Thoracic aorta (tissue), 2 donors: ENCODE measurements around the gene PM20D2. TPM values are rescaled to one million over a fixed set of nuclear protein-coding genes. Genes with fewer than 3 reads are reported as not detected.

Source experiments
- ATAC-seq: fragments of 150-250 bp; one replicate; pipeline ENCODE4 v1.8.0; 2017; ENCODE audit warnings: low read depth; ENCODE audit not compliant: insufficient number of reproducible peaks, low FRiP score
- DNase-seq: peaks from one replicate; pipeline ENCODE4 v3.0.0-alpha.2; 2020; ENCODE audit warnings: low spot score
- H3K27ac ChIP-seq, 2 donors: fragments of 200-600 bp; sonication (generic); 1 replicate in 1 of 2; 2 replicates in 1 of 2; pipeline ENCODE4 v1.5.1; 2016; ENCODE audit warnings: mild to moderate bottlenecking in 2 of 2, moderate library complexity in 2 of 2
- H3K27me3 ChIP-seq: fragments of 200-600 bp; sonication (generic); replicated peaks from 2 replicates; pipeline ENCODE4 v1.6.0; 2016; ENCODE audit warnings: mild to moderate bottlenecking; ENCODE audit not compliant: insufficient read depth
- H3K36me3 ChIP-seq: fragments of 200-600 bp; sonication (generic); one replicate; pipeline ENCODE4 v1.5.1; 2016
- H3K4me1 ChIP-seq, 2 donors: fragments of 200-600 bp; sonication (generic); 1 replicate in 1 of 2; 2 replicates in 1 of 2; pipeline versions ENCODE4 v1.5.1 to v1.6.0; 2016; ENCODE audit warnings: low read depth in 2 of 2, mild to moderate bottlenecking in 1 of 2; ENCODE audit not compliant: control insufficient read depth in 1 of 2
- H3K4me3 ChIP-seq: fragments of 200-600 bp; sonication (generic); 2 replicates; pipeline ENCODE4 v1.5.1; 2016; ENCODE audit warnings: mild to moderate bottlenecking
- H3K9me3 ChIP-seq: fragments of 200-600 bp; sonication (generic); 2 replicates; pipeline ENCODE4 v1.5.1; 2016
- total RNA-seq, 2 donors: library from RNA; depleted of rRNA; stranded (reverse); fragments of >200 nt; gene quantifications; one replicate each; pipeline versions ENCODE4 v1.1.0 to v1.2.3, GENCODE V29; 2016
- TF ChIP-seq, protein P1 (sequence below): fragments of 200-600 bp; sonication (generic); IDR thresholded peaks from one replicate; pipeline ENCODE4 v1.5.1; 2019; ENCODE audit warnings: antibody characterized with exemption

Gene PM20D2
- total RNA-seq, 2 donors from 2014 or later: 23.7 to 58.6 TPM

DNA sequence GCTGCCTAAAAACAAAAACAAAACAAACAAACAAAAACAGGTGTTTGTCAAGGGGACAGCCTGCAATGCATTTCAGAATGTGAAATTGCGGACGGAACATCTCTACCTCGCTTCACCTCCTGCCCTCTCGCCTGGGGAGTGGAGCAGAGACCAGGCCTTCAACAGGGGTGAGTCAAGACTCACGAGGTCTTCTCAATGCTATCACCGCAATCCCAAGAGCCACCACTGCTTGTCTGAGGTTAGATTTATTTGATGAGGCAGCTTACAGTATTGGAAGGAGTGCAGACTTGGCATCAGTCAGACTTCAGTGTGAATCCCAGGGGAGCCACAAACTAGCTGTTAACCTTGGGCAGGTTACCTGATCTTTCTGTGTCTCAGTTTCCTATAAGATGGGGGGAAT lies 63.6 kb downstream of the PM20D2 start:
- DNase-seq: no peak
- TF ChIP-seq, protein P1, sequence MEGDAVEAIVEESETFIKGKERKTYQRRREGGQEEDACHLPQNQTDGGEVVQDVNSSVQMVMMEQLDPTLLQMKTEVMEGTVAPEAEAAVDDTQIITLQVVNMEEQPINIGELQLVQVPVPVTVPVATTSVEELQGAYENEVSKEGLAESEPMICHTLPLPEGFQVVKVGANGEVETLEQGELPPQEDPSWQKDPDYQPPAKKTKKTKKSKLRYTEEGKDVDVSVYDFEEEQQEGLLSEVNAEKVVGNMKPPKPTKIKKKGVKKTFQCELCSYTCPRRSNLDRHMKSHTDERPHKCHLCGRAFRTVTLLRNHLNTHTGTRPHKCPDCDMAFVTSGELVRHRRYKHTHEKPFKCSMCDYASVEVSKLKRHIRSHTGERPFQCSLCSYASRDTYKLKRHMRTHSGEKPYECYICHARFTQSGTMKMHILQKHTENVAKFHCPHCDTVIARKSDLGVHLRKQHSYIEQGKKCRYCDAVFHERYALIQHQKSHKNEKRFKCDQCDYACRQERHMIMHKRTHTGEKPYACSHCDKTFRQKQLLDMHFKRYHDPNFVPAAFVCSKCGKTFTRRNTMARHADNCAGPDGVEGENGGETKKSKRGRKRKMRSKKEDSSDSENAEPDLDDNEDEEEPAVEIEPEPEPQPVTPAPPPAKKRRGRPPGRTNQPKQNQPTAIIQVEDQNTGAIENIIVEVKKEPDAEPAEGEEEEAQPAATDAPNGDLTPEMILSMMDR: no peak

DNA sequence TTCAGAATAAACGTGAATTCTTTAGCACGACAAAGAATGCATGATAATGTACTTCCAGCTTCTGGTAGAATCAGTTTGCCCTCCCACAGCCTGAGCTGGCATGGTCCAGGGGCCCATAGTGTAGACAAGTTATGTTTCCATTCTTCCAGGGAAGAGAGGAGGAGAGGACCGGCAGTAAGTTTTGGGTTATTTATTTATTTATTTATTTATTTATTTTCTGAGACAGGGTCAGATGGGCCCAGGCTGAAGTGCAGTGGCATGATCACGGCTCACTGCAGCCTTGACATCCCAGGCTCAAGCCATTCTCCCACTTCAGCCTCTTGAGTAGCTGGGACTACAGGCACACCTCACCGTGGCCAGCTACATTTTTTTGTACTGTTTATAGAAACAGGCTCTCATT lies 66.6 kb downstream of the PM20D2 start:
- ATAC-seq (no peak), DNase-seq (no peak)
- H3K27ac ChIP-seq: no peak overlapping the region
- H3K4me3 ChIP-seq: no peak overlapping the region
- H3K27me3 ChIP-seq: no peaks in the 10 kb centered on the region
- TF ChIP-seq, protein P1: no peak
- H3K36me3 ChIP-seq: no peaks in the 10 kb centered on the region
- H3K9me3 ChIP-seq: no peaks in the 10 kb centered on the region
- H3K4me1 ChIP-seq: peaks cover 0 to 35% of the 10 kb centered on the region in 2 donors

More for the DNA sequence above, 63.6 kb downstream of the PM20D2 start:
- H3K27me3 ChIP-seq: no peaks in the 10 kb centered on the region
- peaks cover 3 to 45% of the 10 kb centered on the region in 2 donors for H3K4me1 ChIP-seq
- no peak overlapping the region for H3K4me3 ChIP-seq
- ATAC-seq: no peak
- H3K36me3 ChIP-seq: no peaks in the 10 kb centered on the region
- H3K27ac ChIP-seq: no peak overlapping the region
- no peaks in the 10 kb centered on the region for H3K9me3 ChIP-seq

DNA sequence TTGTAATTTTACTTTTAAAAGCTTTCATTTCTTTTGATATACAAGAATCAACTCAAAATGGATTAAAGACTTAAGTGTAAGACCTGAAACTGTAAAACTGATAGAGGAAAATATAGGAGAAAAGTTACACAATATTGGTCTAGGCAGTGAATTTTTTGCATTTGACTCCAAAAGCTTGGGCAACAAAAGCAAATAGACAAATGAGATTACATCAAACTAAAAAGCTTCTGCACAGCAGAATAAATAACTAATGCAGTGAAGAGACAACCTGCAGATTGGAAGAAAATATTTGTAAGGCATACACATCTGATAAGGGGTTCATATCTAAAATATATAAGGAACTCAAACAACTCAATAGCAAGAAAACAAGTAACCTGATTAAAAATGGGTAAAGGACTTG lies 68.3 kb downstream of the PM20D2 start:
- Histone ChIP-seq H3K9me3 (no peaks in the 10 kb centered on the region), H3K27me3 (no peaks in the 10 kb centered on the region), H3K4me3 (no peak overlapping the region), H3K4me1 (peaks cover 5 to 25% of the 10 kb centered on the region in 2 donors), H3K36me3 (no peaks in the 10 kb centered on the region), H3K27ac (no peak overlapping the region)
- ATAC-seq: no peak
- DNase-seq: no peak
- TF ChIP-seq, protein P1: no peak

Other genes starting within 250 kb of the PM20D2 start
- 10 to 100 TPM; 13.5 to 20.5 TPM for gene RNGTT, start 182.4 kb upstream of the PM20D2 start, total RNA-seq
- gene PNRC1, start 65.3 kb upstream of the PM20D2 start, total RNA-seq: 100 to 1,000 TPM; 217 to 297 TPM
- 1 to 10 TPM in 1 of 2 donors, under 1 TPM in 1; 0.41 to 1.3 TPM for gene SRSF12, start 28.0 kb upstream of the PM20D2 start, total RNA-seq
- gene GABRR1, start 71.3 kb downstream of the PM20D2 start, total RNA-seq: 1 to 10 TPM in 1 of 2 donors, not detected in 1; 5.4 TPM
- 1 to 10 TPM in 1 of 2 donors, not detected in 1; 2.0 TPM for gene GABRR2, start 169.2 kb downstream of the PM20D2 start, total RNA-seq
- gene UBE2J1, start 206.7 kb downstream of the PM20D2 start, total RNA-seq: 10 to 100 TPM; 33.2 to 58.5 TPM